Spleen (tissue), 7 donors: Measurements from ENCODE around the gene RIPOR3.

ENCODE experiments used
- POLR2A ChIP-seq, 3 donors: fragments of 450-650 bp; IDR thresholded peaks; one replicate each; pipeline ENCODE4 v1.5.1; 2017; ENCODE audit warnings: antibody characterized with exemption in 3 of 3, mild to moderate bottlenecking in 1 of 3
- TF ChIP-seq, protein P1 (sequence below), 11 experiments: fragments of 200-600 bp in 7 of 11; fragments of 450-650 bp in 4 of 11; sonication (generic) in 4 of 11; IDR thresholded peaks in 8 of 11; conservative IDR thresholded peaks in 3 of 11; 1 replicate in 7 of 11; 2 replicates in 4 of 11; pipeline versions ENCODE4 v1.4.0 to v1.8.0; 2016 to 2021; ENCODE audit warnings: antibody characterized with exemption in 11 of 11, inconsistent platforms in 4 of 11, mild to moderate bottlenecking in 1 of 11
- donor health status: DM: no; HTN: no; CAD: no; lungs with moderate emphysema.
- donor health status: DM: no; HTN: no; CAD: no.
- donor health status: DM: no; HTN: no; CAD: no.

DNA sequence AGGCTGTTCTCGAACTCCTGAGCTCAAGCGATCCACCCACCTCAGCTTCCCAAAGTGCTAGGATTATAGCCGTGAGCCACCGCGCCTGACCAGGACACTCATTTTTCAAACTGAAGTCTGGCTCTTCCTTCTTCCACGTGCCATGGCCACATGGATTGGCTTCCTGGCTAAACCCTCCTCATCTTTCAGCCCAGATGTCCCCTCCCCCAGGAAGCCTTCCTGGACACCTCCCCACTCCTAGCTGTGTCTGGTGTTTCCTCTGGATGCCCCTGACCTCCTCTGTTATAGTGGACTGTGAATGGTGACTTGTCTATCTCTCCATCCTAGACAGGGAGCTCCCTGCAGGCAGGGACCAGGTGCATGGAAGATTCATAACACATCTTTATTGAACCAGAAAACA, 57.2 kb downstream of the RIPOR3 start:
- TF ChIP-seq, protein P1, sequence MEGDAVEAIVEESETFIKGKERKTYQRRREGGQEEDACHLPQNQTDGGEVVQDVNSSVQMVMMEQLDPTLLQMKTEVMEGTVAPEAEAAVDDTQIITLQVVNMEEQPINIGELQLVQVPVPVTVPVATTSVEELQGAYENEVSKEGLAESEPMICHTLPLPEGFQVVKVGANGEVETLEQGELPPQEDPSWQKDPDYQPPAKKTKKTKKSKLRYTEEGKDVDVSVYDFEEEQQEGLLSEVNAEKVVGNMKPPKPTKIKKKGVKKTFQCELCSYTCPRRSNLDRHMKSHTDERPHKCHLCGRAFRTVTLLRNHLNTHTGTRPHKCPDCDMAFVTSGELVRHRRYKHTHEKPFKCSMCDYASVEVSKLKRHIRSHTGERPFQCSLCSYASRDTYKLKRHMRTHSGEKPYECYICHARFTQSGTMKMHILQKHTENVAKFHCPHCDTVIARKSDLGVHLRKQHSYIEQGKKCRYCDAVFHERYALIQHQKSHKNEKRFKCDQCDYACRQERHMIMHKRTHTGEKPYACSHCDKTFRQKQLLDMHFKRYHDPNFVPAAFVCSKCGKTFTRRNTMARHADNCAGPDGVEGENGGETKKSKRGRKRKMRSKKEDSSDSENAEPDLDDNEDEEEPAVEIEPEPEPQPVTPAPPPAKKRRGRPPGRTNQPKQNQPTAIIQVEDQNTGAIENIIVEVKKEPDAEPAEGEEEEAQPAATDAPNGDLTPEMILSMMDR (IDR thresholded peaks at IDR 0.05 in 8 of 11, conservative IDR thresholded peaks at IDR 0.05 in 3 of 11): no peak
- no peak for TF ChIP-seq POLR2A (IDR thresholded peaks at IDR 0.05)
